HG03575 (cell line): Measurements from ENCODE around the gene PDE12.

Experiments
- ATAC-seq: cut with Tn5 transposase; IDR thresholded peaks from one replicate; pipeline ENCODE4 v1.9.1; 2021; ENCODE audit not compliant: unreplicated experiment, insufficient number of reproducible peaks, low FRiP score; ENCODE audit errors: extremely low read depth

PDE12 gene

GRCh38 chr3:57555738-57556458, at the start of gene PDE12:
PDE12 (plus strand) TSS chr3:57556274; CDS start chr3:57556380, 106 bp downstream.
- ATAC-seq = peak; percentile 44

- ATAC-seq = no peak
Measured at GRCh38 chr3:57512166-57512565, 43.9 kb upstream of the PDE12 start.

GRCh38 chr3:57518276-57518915, 37.7 kb upstream of the PDE12 start:
- no peak for ATAC-seq

- ATAC-seq = no peak
Measured at GRCh38 chr3:57530071-57530608, 25.9 kb upstream of the PDE12 start.

- no peak for ATAC-seq
Measured at GRCh38 chr3:57538465-57538864, 17.6 kb upstream of the PDE12 start.

- ATAC-seq = no peak
Measured at GRCh38 chr3:57544181-57545125, 11.6 kb upstream of the PDE12 start, which contains the start of gene DNAH12. DNAH12 (minus strand) TSS chr3:57544344; CDS start chr3:57542870, 1,474 bp downstream.

- no peak for ATAC-seq
Measured at GRCh38 chr3:57545636-57546268, 10.3 kb upstream of the PDE12 start.

- no peak for ATAC-seq
Measured at GRCh38 chr3:57546616-57547015, 9.5 kb upstream of the PDE12 start.

- ATAC-seq = no peak
Measured at GRCh38 chr3:57555306-57555705, 768 bp upstream of the PDE12 start.

GRCh38 chr3:57556459-57557084, 498 bp downstream of the PDE12 start:
- no peak for ATAC-seq

GRCh38 chr3:57557085-57557537, 1.0 kb downstream of the PDE12 start:
- no peak for ATAC-seq

GRCh38 chr3:57559526-57559925, 3.5 kb downstream of the PDE12 start:
- no peak for ATAC-seq

- ATAC-seq = no peak
Measured at GRCh38 chr3:57569859-57570450, 13.9 kb downstream of the PDE12 start.

GRCh38 chr3:57570878-57571277, 14.8 kb downstream of the PDE12 start:
- ATAC-seq = no peak

- no peak for ATAC-seq
Measured at GRCh38 chr3:57572096-57572495, 16.0 kb downstream of the PDE12 start.

- ATAC-seq = no peak
Measured at GRCh38 chr3:57575966-57576626, 20.0 kb downstream of the PDE12 start.

GRCh38 chr3:57577801-57578200, 21.7 kb downstream of the PDE12 start:
- no peak for ATAC-seq
